Measurements from ENCODE around the gene NR4A3. TPM values are rescaled to one million over a fixed set of nuclear protein-coding genes. Genes with fewer than 3 reads are reported as not detected.

The NR4A3 gene
- polyA plus RNA-seq, 3 donors, result 0.31 to 2.4 (median 0.39) TPM

GRCh38 chr9:99809586-99810319 is 11.9 kb upstream of the NR4A3 start:
- DNase-seq (ENCODE audit: extremely low read depth in 1 of 11, low read depth in 9 of 11, low spot score in 4 of 11), result no peak

GRCh38 chr9:99811172-99811571 is 10.5 kb upstream of the NR4A3 start:
- DNase-seq (ENCODE audit: extremely low read depth in 1 of 11, low read depth in 9 of 11, low spot score in 4 of 11), result no peak

- no peak for DNase-seq (ENCODE audit: extremely low read depth in 1 of 11, low read depth in 9 of 11, low spot score in 4 of 11)
These were observed 9.9 kb upstream of the NR4A3 start for GRCh38 chr9:99811598-99812383.

- no peak for DNase-seq (ENCODE audit: extremely low read depth in 1 of 11, low read depth in 9 of 11, low spot score in 4 of 11)
These were observed 7.9 kb upstream of the NR4A3 start for GRCh38 chr9:99813739-99814138.

GRCh38 chr9:99814359-99814758 is 7.3 kb upstream of the NR4A3 start:
- no peak for DNase-seq (ENCODE audit: extremely low read depth in 1 of 11, low read depth in 9 of 11, low spot score in 4 of 11)

GRCh38 chr9:99816392-99816791 is 5.3 kb upstream of the NR4A3 start:
- DNase-seq (ENCODE audit: extremely low read depth in 1 of 11, low read depth in 9 of 11, low spot score in 4 of 11), result no peak

- DNase-seq (ENCODE audit: extremely low read depth in 1 of 11, low read depth in 9 of 11, low spot score in 4 of 11), result no peak
These were observed 3.2 kb upstream of the NR4A3 start for GRCh38 chr9:99818500-99818899.

- DNase-seq (ENCODE audit: extremely low read depth in 1 of 11, low read depth in 9 of 11, low spot score in 4 of 11), result peak in 5 of 11 donors; percentile 58 to 69 (median 64)
These were observed 2.4 kb upstream of the NR4A3 start for GRCh38 chr9:99819123-99819855.

- DNase-seq (ENCODE audit: extremely low read depth in 1 of 11, low read depth in 9 of 11, low spot score in 4 of 11), result peak in 7 of 11 donors; percentile 71 to 87 (median 85)
These were observed 1.6 kb upstream of the NR4A3 start for GRCh38 chr9:99819856-99820684.

GRCh38 chr9:99820685-99821395 is 845 bp upstream of the NR4A3 start:
- peak in 7 of 11 donors; percentile 43 to 62 (median 52) for DNase-seq (ENCODE audit: extremely low read depth in 1 of 11, low read depth in 9 of 11, low spot score in 4 of 11)

GRCh38 chr9:99822109-99822805 is 572 bp downstream of the NR4A3 start:
- peak in 5 of 11 donors; percentile 24 to 58 (median 48) for DNase-seq (ENCODE audit: extremely low read depth in 1 of 11, low read depth in 9 of 11, low spot score in 4 of 11)

GRCh38 chr9:99822806-99823591 is 1.3 kb downstream of the NR4A3 start:
- no peak for DNase-seq (ENCODE audit: extremely low read depth in 1 of 11, low read depth in 9 of 11, low spot score in 4 of 11)

- peak in 4 of 11 donors; percentile 19 to 38 (median 31) for DNase-seq (ENCODE audit: extremely low read depth in 1 of 11, low read depth in 9 of 11, low spot score in 4 of 11)
These were observed 2.1 kb downstream of the NR4A3 start for GRCh38 chr9:99823681-99824377.

- peak in 5 of 11 donors; percentile 20 to 33 (median 28) for DNase-seq (ENCODE audit: extremely low read depth in 1 of 11, low read depth in 9 of 11, low spot score in 4 of 11)
These were observed 2.9 kb downstream of the NR4A3 start for GRCh38 chr9:99824378-99825171.

All from renal cortex interstitium (tissue), 11 donors.